Activated T-helper 2 cell treated with anti-CD3 and anti-CD28 coated beads, Interferon-gamma antibody, Interleukin-2, Interleukin-4, amounts not matched to agents 10 μg/mL and 5 μg/mL and 100 μg/mL, durations not matched to agents 14 hours and 24 hours and 36 hours (primary cell): ENCODE data around the gene GSDMA. TPM values are rescaled to one million over a fixed set of nuclear protein-coding genes. Genes with fewer than 3 reads are reported as not detected.
A peak's percentile ranks its signal among the peaks of the same experiment; 100 is the strongest.

Experiments
- DNase-seq: peaks from one replicate; pipeline ENCODE4 v3.0.0; 2021; ENCODE audit warnings: low spot score
- H3K27ac Mint-ChIP-seq: one replicate; pipeline ENCODE4 v1.8.0; 2021; ENCODE audit warnings: mixed read lengths
- H3K27me3 Mint-ChIP-seq: one replicate; pipeline ENCODE4 v1.8.0; 2021; ENCODE audit warnings: low read depth, mixed read lengths
- H3K36me3 Mint-ChIP-seq: one replicate; pipeline ENCODE4 v1.8.0; 2021; ENCODE audit warnings: low read depth, mixed read lengths
- H3K4me1 Mint-ChIP-seq: one replicate; pipeline ENCODE4 v1.8.0; 2021; ENCODE audit warnings: low read depth, mixed read lengths
- H3K4me3 Mint-ChIP-seq: one replicate; pipeline ENCODE4 v1.8.0; 2021; ENCODE audit warnings: low read depth, mild to moderate bottlenecking, moderate library complexity, mixed read lengths
- H3K9me3 Mint-ChIP-seq: one replicate; pipeline ENCODE4 v1.8.0; 2021; ENCODE audit warnings: mixed read lengths
- intact Hi-C: fragments of 100-400 bp; cut with micrococcal nuclease; formaldehyde crosslinking; loops from one replicate; pipeline ENCODE4 v1.15.1; 2023
- total RNA-seq: library from RNA; stranded (reverse); gene quantifications from 2 replicates; pipeline ENCODE4 v1.2.3, GENCODE V29; 2022

The GSDMA gene, protein sequence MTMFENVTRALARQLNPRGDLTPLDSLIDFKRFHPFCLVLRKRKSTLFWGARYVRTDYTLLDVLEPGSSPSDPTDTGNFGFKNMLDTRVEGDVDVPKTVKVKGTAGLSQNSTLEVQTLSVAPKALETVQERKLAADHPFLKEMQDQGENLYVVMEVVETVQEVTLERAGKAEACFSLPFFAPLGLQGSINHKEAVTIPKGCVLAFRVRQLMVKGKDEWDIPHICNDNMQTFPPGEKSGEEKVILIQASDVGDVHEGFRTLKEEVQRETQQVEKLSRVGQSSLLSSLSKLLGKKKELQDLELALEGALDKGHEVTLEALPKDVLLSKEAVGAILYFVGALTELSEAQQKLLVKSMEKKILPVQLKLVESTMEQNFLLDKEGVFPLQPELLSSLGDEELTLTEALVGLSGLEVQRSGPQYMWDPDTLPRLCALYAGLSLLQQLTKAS
- 0.11 and 0.53 TPM in 2 replicates for total RNA-seq

DNA sequence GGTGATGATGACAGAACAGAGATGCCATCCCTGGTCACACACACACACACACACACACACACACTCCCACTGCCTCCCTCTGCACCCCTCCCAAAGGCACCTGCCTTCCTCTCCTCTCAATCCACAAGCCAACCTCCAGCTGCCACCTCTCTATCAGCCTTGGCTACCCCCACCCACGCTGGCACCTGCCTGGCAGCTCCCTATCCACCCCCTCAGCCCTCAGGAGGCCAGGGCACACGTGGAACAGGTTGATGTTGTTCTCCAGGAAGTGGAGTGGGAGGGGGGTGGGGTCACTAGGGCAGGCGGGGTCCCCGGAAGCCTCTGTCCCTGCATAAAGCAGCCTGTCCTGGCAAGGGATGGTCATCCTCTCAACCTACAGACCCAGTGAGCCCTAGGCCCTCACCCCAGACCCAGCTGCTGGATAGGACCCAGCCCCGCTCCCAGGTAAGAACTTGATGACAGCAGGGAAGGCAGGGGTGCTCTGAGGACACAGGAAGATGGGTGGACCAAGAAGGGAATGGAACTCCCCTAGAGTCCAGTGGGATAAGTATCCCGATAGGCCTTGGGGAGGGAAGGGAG lies at the start of gene GSDMA:
Gene GSDMA, plus strand, starts transcription at position 363 of the 579 bp plus-strand sequence. CDS start 2,684 bp downstream, outside the sequence.
- H3K27ac Mint-ChIP-seq = no peak within 1 kb of the TSS
- peaks cover 3% of the 10 kb centered on the region for H3K27me3 Mint-ChIP-seq
- peaks cover 17% of the 10 kb centered on the region for H3K4me1 Mint-ChIP-seq
- DNase-seq = no peak
- H3K36me3 Mint-ChIP-seq = no peaks in the 10 kb centered on the region
- H3K4me3 Mint-ChIP-seq = no peak within 1 kb of the TSS
- intact Hi-C loops = no loop called here
- H3K9me3 Mint-ChIP-seq = no peaks in the 10 kb centered on the region

DNA sequence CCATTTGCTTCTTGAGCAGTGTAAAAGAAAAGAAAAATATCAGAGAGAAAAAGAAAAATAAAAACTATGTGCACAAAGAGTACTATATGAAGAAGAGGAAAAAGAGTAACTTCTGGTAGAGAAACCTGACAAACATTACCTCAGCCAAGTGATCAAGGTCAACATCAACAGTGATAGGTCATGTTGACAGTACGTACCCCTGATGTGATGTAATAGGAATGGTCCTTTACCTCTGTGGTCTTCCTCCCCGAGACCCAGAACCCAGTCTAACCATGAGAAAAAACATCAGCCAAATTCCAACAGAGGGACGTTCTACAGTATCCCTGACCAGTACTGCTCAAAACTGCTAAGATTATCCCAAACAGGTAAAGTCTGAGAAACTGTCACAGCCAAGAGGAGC lies 48.8 kb upstream of the GSDMA start:
- peaks cover 82% of the 10 kb centered on the region for H3K36me3 Mint-ChIP-seq
- peaks cover 16% of the 10 kb centered on the region for H3K4me1 Mint-ChIP-seq
- H3K27me3 Mint-ChIP-seq = no peaks in the 10 kb centered on the region
- intact Hi-C loops = no loop called here
- no peak overlapping the region for H3K4me3 Mint-ChIP-seq
- DNase-seq = no peak
- H3K27ac Mint-ChIP-seq = no peak overlapping the region
- H3K9me3 Mint-ChIP-seq = no peaks in the 10 kb centered on the region

DNA sequence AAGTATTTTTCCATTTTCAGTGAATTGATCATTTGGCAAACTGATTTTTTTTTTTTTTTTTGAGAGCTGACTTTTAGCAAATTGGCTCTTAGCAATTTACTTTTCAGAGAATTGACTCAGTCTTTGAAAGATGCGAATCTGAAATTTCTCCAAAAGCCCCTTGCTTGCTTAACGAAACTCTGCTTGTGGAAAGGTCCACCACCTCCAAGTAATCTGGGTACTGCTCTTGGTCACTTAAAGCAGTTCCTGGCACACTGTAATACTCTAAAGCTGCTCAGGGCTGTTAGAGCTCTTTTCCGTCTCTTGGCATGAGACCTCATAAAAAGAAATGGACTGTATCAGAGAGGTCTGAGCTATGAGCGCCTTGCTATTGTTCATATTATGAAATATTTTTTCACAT lies 47.2 kb upstream of the GSDMA start:
- no peaks in the 10 kb centered on the region for H3K9me3 Mint-ChIP-seq
- peaks cover 28% of the 10 kb centered on the region for H3K4me1 Mint-ChIP-seq
- H3K27me3 Mint-ChIP-seq = no peaks in the 10 kb centered on the region
- intact Hi-C loops = no loop called here
- H3K36me3 Mint-ChIP-seq = peaks cover 83% of the 10 kb centered on the region
- no peak for DNase-seq
- no peak overlapping the region for H3K4me3 Mint-ChIP-seq
- H3K27ac Mint-ChIP-seq = peak overlapping the region; percentile 18

DNA sequence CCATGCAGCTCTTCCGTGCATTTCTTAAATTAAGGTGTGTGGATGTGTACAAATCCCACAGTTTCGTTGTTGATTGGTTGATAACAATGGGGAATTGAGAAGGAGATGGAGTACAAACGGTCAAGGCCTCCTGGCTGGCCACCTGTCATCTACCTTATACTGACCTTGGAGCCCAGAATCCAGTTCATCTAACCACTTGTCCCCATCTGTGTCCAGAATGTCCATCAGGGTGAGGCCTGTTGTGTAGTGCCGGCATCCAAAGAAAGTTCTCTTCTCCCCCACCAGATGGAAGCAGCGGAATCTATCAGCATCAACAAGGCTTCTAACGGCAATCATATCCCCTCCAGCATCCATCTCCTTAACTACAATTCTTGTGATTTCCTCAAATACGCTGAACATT lies 45.9 kb upstream of the GSDMA start:
- Mint-ChIP-seq H3K36me3 (peaks cover 83% of the 10 kb centered on the region), H3K9me3 (no peaks in the 10 kb centered on the region), H3K4me3 (no peak overlapping the region), H3K4me1 (peaks cover 41% of the 10 kb centered on the region), H3K27ac (peak overlapping the region; percentile 4), H3K27me3 (no peaks in the 10 kb centered on the region)
- intact Hi-C loops = no loop called here
- no peak for DNase-seq

DNA sequence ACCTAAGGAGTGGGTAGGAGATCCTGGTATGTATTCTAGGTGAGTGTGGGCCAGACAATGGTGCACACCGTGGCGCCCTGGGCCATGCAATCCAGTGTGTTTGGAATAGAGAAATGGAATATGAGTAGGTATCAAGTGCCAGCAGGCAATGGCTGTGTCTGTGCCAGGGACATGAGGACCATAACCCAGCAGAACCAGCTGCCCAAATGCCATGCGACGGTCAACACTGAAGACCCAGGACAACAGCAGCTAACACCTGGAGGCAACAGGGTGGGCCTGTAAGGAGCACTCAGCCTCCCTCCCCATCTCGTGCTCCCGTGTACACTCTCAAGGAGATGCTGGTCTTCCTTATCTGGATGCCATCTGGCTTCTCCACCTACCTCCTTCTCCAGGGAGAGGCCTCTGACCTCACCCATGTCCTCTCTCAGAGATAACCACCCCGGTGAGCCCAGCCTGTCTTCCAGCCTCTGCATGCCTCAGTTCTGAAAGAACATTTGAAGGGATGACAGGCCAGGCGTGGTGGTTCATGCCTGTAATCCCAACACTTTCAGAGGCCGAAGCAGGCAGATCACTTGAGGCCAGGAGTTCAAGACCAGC lies 43.6 kb upstream of the GSDMA start:
- Mint-ChIP-seq H3K9me3 (no peaks in the 10 kb centered on the region), H3K27me3 (no peaks in the 10 kb centered on the region), H3K4me3 (no peak overlapping the region), H3K36me3 (peaks cover 79% of the 10 kb centered on the region), H3K4me1 (peaks cover 53% of the 10 kb centered on the region), H3K27ac (peak overlapping the region; percentile 38)
- DNase-seq = no peak
- intact Hi-C loops = no loop called here

DNA sequence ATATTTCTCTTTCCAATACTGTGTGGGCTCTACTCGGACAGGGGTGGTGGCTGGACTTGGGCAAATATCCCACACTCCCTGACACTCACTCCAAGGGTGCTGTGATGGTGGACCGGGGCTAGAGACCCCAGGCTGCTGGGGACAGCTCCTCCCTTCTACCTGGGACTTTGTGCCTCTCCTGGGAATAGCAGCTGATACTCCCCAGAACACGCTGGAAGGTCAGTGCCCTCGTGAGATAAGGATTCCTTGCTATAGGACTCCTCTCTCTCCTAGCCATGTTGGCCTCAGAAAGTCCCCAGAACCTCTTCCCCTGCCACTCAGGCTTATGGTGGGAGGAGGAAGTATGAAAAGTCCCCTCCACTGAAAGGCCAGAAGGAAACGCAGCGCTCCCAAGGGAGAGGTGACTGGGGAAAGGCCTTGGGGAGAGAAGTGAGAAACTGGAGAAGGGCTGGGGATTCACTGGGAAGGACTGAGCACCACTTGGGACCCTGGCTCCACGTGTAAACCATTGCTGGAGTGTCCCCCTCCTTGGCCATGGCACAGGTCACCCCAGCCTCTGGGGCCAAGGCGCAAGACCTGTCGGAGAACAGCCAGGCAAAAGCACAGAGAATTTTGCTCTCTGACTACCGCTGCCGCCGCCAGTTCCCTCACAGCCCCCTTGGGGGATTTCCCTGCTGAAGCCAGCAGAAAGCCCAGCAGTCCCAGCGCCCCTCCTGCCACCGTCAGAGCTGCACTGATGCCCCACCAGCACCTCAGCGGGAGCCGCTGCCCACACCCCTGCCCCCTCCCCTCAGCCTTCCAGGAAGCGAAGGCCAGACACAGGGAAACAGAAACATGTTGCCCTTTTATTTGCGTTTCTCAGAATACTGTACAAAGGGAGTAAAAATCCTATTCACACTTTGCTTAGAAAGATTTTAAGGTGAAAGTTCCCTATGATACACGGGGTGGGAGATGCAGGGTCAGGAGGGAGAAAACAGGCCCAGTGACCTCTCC lies 42.3 kb upstream of the GSDMA start:
- H3K4me1 Mint-ChIP-seq = peaks cover 66% of the 10 kb centered on the region

DNA sequence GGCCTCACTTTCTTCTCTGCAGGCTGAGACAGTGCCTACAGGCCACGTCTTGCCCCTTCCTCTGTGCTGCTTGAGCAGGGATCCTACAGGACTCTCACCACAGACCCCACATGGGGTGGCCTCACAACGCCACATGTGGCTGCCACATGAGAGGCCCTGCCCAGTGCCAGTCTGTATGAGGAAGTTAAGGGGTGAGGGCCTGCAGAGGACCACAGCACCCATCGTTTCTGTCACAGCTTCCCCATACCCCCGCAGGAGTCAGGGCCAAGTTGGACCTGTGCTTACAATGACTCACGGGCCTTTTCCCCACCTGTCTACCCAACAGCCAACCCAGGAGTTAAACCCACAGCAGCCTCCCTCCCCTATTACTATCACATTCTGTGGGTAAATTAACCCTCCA lies 41.5 kb upstream of the GSDMA start:
- Mint-ChIP-seq H3K36me3 (peaks cover 81% of the 10 kb centered on the region), H3K27me3 (no peaks in the 10 kb centered on the region), H3K4me3 (no peak overlapping the region), H3K27ac (peak overlapping the region; percentile 79), H3K4me1 (peaks cover 73% of the 10 kb centered on the region), H3K9me3 (no peaks in the 10 kb centered on the region)
- no peak for DNase-seq
- intact Hi-C loops = no loop called here

More for the DNA sequence above, 42.3 kb upstream of the GSDMA start:
- peak overlapping the region; percentile 26 for H3K4me3 Mint-ChIP-seq
- peak overlapping the region; percentile 79 for H3K27ac Mint-ChIP-seq
- H3K9me3 Mint-ChIP-seq = no peaks in the 10 kb centered on the region
- H3K36me3 Mint-ChIP-seq = peaks cover 87% of the 10 kb centered on the region
- no peaks in the 10 kb centered on the region for H3K27me3 Mint-ChIP-seq
- intact Hi-C loops = no loop called here
- DNase-seq = no peak

DNA sequence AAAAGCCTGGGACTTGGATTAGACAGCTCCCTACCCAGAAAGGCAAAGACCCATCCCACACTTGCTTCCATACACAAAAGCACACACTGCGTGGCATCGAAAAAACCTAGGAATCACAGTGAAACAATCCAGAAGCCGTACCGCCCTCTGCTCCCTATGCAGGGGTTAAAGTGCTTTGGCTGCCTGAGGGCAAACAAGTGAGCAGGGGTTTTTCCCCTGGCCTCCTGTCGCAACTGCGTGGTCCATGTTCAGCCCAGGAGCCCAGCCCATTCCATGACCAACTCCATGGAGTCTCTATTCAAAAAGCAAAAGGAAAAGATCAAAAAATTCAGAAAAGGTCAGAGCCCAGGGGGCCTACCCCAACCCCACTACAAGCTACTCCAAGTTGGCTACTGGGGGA lies 40.8 kb upstream of the GSDMA start:
- Mint-ChIP-seq H3K36me3 (peaks cover 74% of the 10 kb centered on the region), H3K4me3 (no peak overlapping the region), H3K27me3 (no peaks in the 10 kb centered on the region), H3K9me3 (no peaks in the 10 kb centered on the region), H3K27ac (peak overlapping the region; percentile 79), H3K4me1 (peaks cover 70% of the 10 kb centered on the region)
- intact Hi-C loops = no loop called here
- no peak for DNase-seq

DNA sequence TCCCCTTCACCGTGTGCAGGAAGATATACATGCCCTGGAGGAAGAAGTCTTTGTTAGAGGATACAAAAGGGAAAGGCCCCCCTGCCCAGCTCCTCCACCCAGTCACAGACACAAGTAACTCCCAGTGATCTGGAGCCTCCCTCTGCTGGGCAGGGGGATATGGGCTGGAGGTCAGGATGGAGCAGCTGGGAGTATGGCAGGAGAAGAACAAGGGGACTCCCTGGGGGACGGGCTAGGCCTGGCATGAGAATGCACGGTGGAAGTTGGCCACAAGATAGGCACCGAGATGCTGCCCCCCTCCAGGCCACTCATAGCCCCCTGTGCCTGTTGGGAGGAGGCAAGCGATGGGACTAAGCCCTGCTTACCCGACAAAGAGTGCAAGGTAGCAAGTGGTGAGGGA lies 39.6 kb upstream of the GSDMA start:
- intact Hi-C loops = no loop called here
- no peaks in the 10 kb centered on the region for H3K9me3 Mint-ChIP-seq
- H3K27me3 Mint-ChIP-seq = no peaks in the 10 kb centered on the region
- peaks cover 62% of the 10 kb centered on the region for H3K36me3 Mint-ChIP-seq
- H3K4me1 Mint-ChIP-seq = peaks cover 67% of the 10 kb centered on the region
- DNase-seq = no peak
- no peak overlapping the region for H3K4me3 Mint-ChIP-seq
- H3K27ac Mint-ChIP-seq = peak overlapping the region; percentile 48

DNA sequence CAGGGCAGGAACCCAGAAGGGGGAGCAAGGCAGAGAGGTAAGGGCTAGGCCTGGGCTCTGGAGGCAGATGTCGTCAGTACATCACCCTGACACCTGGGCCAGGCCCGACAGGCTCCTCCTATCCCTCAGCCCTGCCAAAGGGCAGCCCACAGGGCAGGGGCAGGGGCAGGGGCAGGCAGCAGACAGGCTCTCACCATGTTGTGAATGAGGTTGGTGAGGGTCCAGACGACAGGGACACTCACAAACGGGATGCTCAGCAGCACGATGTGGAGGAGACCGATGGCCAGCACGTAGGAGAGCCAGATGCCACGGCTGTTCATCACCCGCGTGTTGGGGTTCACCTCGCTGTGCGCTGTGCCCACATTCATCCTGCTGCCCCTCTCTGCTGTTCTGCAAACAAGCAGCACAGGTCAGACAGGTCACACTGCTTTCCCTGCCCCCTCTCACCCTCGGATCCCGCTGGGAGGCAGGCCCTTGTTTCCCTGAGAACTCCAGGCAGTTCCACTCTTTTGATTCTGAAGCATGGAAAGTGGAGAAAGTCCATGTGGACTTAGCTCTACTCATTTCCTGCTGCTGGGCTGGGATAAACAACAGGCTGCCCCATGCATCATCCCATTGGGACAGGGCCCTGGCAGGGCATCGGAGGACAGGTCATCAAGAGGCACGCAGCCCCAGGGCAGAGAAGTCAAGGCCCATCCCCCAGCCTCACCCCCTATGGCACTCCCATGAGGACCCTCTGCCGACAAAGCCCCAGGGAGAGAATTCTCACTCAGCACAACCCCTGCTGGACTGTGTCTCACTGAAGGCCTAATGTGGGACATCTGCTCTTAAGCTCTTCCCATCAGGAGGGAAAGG lies 38.7 kb upstream of the GSDMA start:
- no peaks in the 10 kb centered on the region for H3K9me3 Mint-ChIP-seq
- no peak for DNase-seq
- H3K27me3 Mint-ChIP-seq = no peaks in the 10 kb centered on the region
- H3K4me1 Mint-ChIP-seq = peaks cover 64% of the 10 kb centered on the region
- intact Hi-C loops = no loop called here
- peak overlapping the region; percentile 85 for H3K27ac Mint-ChIP-seq
- peaks cover 54% of the 10 kb centered on the region for H3K36me3 Mint-ChIP-seq
- H3K4me3 Mint-ChIP-seq = peak overlapping the region; percentile 86

DNA sequence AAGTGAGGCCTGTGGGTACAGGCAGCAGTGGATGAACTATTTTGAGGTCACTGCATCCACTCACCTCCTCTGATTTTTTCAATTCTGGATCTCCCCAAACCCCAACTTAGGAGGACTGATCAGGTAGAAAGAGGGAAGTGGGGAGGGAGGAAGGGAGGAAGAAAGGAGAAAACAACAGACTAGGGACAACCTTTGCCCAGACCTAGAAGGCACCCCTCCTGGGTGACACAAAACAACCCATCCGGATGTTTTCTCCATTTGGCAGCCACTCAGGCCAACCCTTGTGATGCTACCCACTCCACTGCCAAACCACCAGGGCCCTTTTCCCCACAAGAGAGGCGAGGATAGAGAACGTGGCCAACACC lies 38.1 kb upstream of the GSDMA start:
- DNase-seq = no peak
- no peaks in the 10 kb centered on the region for H3K9me3 Mint-ChIP-seq
- intact Hi-C loops = loop anchor here (5.0 kb wide), 4 partner anchors 57 to 172 kb away; partner anchors contain the start of genes PSMD3 and ZPBP2
- peaks cover 63% of the 10 kb centered on the region for H3K4me1 Mint-ChIP-seq
- H3K36me3 Mint-ChIP-seq = peaks cover 50% of the 10 kb centered on the region
- peak overlapping the region; percentile 85 for H3K27ac Mint-ChIP-seq
- peak overlapping the region; percentile 86 for H3K4me3 Mint-ChIP-seq
- H3K27me3 Mint-ChIP-seq = no peaks in the 10 kb centered on the region
